ENCODE data around the gene DNAJC13. TPM values are rescaled to one million over a fixed set of nuclear protein-coding genes. Genes with fewer than 3 reads are reported as not detected.

Gene DNAJC13
- total and polyA plus RNA-seq, 9 donors: 10.3 to 39.9 (median 30.1) TPM

DNA sequence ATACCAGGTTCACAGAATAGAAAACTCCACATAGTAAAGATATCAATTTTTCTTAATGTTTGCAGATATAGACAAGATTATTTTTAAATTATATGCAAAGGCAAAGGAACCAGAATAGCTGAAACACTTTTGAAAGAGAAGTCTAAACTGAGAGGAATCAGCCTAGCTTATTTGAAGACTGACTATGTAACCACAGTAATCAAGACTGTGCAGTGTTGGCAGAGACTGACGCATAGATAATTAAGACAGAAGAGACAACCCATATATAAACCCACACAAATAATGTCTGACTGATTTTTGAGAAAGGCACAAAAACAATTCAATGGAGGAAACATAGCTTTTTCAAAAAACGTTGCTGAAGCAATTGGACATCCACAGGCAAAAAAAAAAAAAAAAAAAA lies 151.1 kb downstream of the DNAJC13 start:
- no peak for DNase-seq
- Histone ChIP-seq H3K27ac (no peak overlapping the region), H3K27me3 (no peaks in the 10 kb centered on the region), H3K36me3 (no peaks in the 10 kb centered on the region), H3K4me3 (no peak overlapping the region), H3K4me1 (ENCODE audit: insufficient read depth) (no peaks in the 10 kb centered on the region), H3K9me3 (no peaks in the 10 kb centered on the region)
- WGBS, 3 donors: 62 to 81% (median 63%) methylated on average over 2 of the region's 2 CpGs
- TF ChIP-seq, protein P1, sequence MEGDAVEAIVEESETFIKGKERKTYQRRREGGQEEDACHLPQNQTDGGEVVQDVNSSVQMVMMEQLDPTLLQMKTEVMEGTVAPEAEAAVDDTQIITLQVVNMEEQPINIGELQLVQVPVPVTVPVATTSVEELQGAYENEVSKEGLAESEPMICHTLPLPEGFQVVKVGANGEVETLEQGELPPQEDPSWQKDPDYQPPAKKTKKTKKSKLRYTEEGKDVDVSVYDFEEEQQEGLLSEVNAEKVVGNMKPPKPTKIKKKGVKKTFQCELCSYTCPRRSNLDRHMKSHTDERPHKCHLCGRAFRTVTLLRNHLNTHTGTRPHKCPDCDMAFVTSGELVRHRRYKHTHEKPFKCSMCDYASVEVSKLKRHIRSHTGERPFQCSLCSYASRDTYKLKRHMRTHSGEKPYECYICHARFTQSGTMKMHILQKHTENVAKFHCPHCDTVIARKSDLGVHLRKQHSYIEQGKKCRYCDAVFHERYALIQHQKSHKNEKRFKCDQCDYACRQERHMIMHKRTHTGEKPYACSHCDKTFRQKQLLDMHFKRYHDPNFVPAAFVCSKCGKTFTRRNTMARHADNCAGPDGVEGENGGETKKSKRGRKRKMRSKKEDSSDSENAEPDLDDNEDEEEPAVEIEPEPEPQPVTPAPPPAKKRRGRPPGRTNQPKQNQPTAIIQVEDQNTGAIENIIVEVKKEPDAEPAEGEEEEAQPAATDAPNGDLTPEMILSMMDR (IDR thresholded peaks at IDR 0.05): no peak
- TF ChIP-seq POLR2A (IDR thresholded peaks at IDR 0.05) (no peak), EP300 (IDR thresholded peaks at IDR 0.05) (no peak)
- intact Hi-C loops (cut with DNase I): no loop called here

DNA sequence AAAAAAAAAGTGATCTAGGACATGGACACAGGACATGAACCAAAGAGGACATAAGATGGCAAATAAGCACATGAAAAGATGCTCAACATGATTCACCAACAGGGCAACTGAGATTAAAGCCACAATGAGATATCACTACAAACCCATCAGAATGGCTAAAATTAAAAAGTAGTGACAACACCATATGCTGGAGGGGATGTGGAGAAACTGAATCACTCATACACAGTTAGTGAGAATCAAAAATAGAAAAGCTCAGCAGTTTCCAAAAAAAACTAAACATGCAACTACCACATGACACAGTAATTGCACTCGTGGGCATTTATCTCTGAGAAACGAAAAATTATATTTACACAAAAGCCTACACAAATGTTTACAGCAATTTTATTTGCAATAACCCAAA lies 151.9 kb downstream of the DNAJC13 start:
- Histone ChIP-seq H3K4me3 (no peak overlapping the region), H3K27ac (no peak overlapping the region), H3K36me3 (no peaks in the 10 kb centered on the region), H3K9me3 (no peaks in the 10 kb centered on the region), H3K27me3 (no peaks in the 10 kb centered on the region), H3K4me1 (ENCODE audit: insufficient read depth) (peaks cover 2% of the 10 kb centered on the region)
- intact Hi-C loops (cut with DNase I): no loop called here
- WGBS, 3 donors: 13 to 31% (median 28%) methylated on average over 2 of the region's 2 CpGs
- no peak for DNase-seq
- TF ChIP-seq, protein P1 (IDR thresholded peaks at IDR 0.05): no peak
- TF ChIP-seq POLR2A (IDR thresholded peaks at IDR 0.05) (no peak), EP300 (IDR thresholded peaks at IDR 0.05) (no peak)

DNA sequence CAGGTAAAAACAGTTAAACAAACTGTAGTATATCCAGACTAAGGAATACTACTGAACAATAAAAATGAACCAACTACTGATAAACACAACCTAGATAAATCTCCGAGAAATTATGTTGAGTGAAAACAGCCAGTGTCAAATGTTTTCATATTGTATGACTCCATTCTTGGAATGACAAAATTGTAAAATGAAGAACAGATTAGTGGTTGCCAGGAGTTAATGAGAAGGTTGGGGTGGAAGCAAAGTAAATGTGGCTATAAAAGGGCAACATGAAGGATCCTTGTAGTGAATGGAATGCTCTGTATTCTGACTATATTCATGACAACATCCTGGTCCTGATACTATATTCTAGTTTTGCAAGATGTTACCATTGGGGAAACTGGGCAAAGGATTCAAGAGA lies 152.3 kb downstream of the DNAJC13 start:
- WGBS, 3 donors: 18 to 28% (median 27%) methylated on average over 1 of the region's 1 CpG
- H3K4me3 ChIP-seq: no peak overlapping the region
- no peaks in the 10 kb centered on the region for H3K9me3 ChIP-seq
- no peak for TF ChIP-seq POLR2A (IDR thresholded peaks at IDR 0.05)
- no peak for TF ChIP-seq EP300 (IDR thresholded peaks at IDR 0.05)
- TF ChIP-seq, protein P1 (IDR thresholded peaks at IDR 0.05): no peak
- H3K27ac ChIP-seq: no peak overlapping the region
- intact Hi-C loops (cut with DNase I): no loop called here
- no peak for DNase-seq
- no peaks in the 10 kb centered on the region for H3K27me3 ChIP-seq
- peaks cover 3% of the 10 kb centered on the region for H3K4me1 ChIP-seq (ENCODE audit: insufficient read depth)
- H3K36me3 ChIP-seq: no peaks in the 10 kb centered on the region

DNA sequence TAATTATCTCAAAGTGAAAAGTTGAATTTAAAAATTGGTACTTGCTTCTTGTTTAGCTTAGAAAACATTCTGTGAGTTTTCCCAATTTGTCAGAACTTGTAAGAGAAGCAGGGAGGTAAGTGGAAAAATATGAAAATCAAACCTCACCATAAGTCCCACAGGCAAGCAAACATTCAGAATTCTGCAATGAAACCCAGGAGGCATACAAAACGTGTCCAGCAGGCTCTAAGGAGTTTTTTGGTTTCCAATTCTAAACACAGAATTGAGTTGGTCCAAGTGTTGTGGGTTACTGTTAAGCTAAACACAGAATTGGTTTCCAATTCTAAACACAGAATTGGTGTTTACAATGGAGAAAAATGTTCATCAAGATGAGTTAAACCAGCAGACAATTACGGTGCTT lies 152.7 kb downstream of the DNAJC13 start:
- Histone ChIP-seq H3K4me3 (no peak overlapping the region), H3K4me1 (ENCODE audit: insufficient read depth) (peaks cover 3% of the 10 kb centered on the region), H3K27ac (no peak overlapping the region), H3K27me3 (no peaks in the 10 kb centered on the region), H3K9me3 (no peaks in the 10 kb centered on the region), H3K36me3 (no peaks in the 10 kb centered on the region)
- 44 to 54% (median 47%) methylated on average over 2 of the region's 2 CpGs for WGBS, 3 donors
- intact Hi-C loops (cut with DNase I): no loop called here
- TF ChIP-seq, protein P1 (IDR thresholded peaks at IDR 0.05): no peak
- no peak for TF ChIP-seq EP300 (IDR thresholded peaks at IDR 0.05)
- TF ChIP-seq POLR2A (IDR thresholded peaks at IDR 0.05): no peak
- DNase-seq: no peak
